HG03064 (cell line): Measurements from ENCODE around the gene SLC23A3.

Experiments used
- ATAC-seq: cut with Tn5 transposase; IDR thresholded peaks from one replicate; pipeline ENCODE4 v1.9.1; 2021; ENCODE audit warnings: low read depth; ENCODE audit not compliant: unreplicated experiment

Gene SLC23A3, protein sequence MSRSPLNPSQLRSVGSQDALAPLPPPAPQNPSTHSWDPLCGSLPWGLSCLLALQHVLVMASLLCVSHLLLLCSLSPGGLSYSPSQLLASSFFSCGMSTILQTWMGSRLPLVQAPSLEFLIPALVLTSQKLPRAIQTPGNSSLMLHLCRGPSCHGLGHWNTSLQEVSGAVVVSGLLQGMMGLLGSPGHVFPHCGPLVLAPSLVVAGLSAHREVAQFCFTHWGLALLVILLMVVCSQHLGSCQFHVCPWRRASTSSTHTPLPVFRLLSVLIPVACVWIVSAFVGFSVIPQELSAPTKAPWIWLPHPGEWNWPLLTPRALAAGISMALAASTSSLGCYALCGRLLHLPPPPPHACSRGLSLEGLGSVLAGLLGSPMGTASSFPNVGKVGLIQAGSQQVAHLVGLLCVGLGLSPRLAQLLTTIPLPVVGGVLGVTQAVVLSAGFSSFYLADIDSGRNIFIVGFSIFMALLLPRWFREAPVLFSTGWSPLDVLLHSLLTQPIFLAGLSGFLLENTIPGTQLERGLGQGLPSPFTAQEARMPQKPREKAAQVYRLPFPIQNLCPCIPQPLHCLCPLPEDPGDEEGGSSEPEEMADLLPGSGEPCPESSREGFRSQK

GRCh38 chr2:219169930-219170654 lies at the start of gene SLC23A3:
Gene SLC23A3 (minus strand): TSS chr2:219170029. CDS start chr2:219169984, 45 bp downstream.
- no peak for ATAC-seq

- ATAC-seq: peak; percentile 72
Observed at GRCh38 chr2:219218732-219219701, 49.2 kb upstream of the SLC23A3 start, which contains the start of gene ABCB6. Gene ABCB6 (minus strand): TSS chr2:219218958. CDS start chr2:219218673, 285 bp downstream.

GRCh38 chr2:219218217-219218731 lies 48.4 kb upstream of the SLC23A3 start:
- ATAC-seq: peak; percentile 17

GRCh38 chr2:219216535-219216915 lies 46.7 kb upstream of the SLC23A3 start:
- no peak for ATAC-seq

DNA sequence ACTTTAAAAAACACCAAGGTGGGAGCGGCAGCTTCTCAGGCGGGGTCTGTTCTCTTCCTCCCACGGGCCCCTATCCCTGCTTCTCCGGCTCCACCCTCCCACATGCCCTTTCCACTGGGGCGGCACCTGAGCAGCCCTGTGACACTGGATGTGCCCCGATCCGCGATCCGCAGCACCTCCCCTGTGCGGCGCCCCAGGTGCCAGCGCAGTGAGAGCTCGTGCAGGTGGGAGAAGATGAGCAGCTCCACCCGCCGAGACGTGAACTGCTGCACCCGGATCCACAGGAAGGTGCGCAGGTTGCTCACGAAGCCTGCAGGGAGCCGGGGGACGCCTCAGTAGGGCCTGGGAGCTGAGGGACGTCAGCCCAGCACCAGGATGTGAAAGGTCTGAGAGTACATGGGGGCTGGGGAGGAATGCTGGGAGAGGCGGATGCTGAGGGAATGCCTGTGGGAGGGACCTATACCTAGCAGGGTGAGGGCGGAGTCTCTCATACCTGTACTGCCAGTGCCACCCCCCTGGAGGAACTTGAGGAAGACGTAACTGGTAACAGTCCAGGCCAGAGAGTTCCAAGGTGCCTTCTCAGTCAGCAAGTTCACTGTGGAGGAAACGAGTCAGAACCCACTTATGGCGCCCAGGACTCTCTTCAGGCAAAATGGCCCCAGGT lies 46.2 kb upstream of the SLC23A3 start:
- no peak for ATAC-seq

- no peak for ATAC-seq
Observed at GRCh38 chr2:219214786-219215185, 45.0 kb upstream of the SLC23A3 start.

GRCh38 chr2:219214141-219214540 lies 44.3 kb upstream of the SLC23A3 start:
- no peak for ATAC-seq

- ATAC-seq: no peak
Observed at GRCh38 chr2:219213486-219214071, 43.8 kb upstream of the SLC23A3 start.

DNA sequence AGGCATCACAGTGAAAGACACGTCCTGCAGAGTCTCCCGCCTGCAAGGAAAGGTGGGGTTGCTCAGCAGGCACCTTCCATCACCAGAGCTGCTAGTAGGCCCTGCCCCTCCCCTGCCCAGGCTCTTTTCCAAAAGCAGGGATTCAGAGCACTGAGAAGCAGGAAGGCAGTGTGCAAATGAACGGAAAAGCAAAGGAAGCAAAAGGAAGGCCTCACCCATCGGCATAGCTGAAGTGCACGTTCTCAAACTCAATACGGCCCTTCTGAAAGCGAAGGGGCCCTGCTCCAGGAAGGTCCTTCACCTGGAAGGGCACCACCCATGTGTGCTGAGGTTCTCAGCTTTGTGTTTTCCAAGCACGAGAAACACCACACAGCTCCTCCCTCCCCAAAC lies 43.2 kb upstream of the SLC23A3 start:
- no peak for ATAC-seq

DNA sequence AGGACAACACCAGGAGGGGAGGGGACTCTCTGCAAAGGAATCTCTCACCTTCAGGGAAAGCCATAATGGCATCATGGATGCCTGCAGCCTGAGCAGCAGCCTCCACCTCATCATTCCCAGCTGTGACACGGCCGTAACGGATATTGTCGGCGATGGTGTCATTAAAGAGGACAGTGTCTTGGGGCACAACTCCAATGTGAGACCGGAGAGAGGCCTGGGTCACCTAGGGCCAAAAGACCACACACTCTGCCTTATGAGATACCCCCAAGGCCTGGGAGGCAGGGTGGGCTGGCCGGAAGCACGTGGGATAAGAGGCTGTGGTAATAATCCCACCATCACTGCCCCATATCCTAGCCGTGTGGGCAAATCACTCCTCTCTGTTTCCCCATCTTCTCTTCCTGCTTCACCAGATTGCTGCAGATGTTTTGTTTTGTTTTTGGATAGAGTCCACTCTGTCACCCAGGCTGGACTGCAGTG lies 41.1 kb upstream of the SLC23A3 start:
- no peak for ATAC-seq

GRCh38 chr2:219210196-219210885 lies 40.5 kb upstream of the SLC23A3 start:
- no peak for ATAC-seq

- no peak for ATAC-seq
Observed at GRCh38 chr2:219209236-219210195, 39.7 kb upstream of the SLC23A3 start.

GRCh38 chr2:219207884-219208740 lies 38.3 kb upstream of the SLC23A3 start:
- no peak for ATAC-seq

DNA sequence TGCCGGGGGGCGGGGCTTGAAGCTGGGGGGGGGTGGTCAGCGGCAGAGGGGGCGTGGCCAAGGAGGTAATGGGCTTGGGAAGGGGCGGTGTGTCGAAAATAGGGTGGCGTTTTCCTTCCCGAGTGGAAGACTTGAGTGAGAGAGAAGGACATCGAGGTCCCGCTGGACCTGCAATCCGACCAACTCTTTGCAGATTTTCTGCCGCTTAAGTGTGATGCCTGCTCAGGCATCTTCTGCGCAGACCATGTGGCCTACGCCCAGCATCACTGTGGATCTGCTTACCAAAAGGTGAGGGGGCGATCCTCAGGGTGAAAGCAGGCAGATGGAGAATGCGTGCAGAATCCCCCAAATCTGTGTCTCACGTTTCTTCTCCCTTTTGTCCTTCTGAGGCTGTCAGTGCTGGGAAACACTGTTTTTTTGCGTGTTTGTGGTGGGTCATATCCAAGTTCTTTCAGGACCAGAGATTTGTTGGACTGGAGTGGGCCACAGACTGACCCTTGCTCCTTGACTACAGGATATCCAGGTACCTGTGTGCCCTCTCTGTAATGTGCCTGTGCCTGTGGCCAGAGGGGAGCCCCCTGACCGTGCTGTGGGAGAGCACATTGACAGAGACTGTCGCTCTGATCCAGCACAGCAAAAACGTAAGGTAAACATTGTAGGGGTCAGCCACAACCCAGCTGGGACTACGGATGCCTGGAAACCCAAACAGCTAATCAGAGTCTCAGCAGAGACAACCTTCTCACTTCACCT lies 37.5 kb upstream of the SLC23A3 start:
- no peak for ATAC-seq

DNA sequence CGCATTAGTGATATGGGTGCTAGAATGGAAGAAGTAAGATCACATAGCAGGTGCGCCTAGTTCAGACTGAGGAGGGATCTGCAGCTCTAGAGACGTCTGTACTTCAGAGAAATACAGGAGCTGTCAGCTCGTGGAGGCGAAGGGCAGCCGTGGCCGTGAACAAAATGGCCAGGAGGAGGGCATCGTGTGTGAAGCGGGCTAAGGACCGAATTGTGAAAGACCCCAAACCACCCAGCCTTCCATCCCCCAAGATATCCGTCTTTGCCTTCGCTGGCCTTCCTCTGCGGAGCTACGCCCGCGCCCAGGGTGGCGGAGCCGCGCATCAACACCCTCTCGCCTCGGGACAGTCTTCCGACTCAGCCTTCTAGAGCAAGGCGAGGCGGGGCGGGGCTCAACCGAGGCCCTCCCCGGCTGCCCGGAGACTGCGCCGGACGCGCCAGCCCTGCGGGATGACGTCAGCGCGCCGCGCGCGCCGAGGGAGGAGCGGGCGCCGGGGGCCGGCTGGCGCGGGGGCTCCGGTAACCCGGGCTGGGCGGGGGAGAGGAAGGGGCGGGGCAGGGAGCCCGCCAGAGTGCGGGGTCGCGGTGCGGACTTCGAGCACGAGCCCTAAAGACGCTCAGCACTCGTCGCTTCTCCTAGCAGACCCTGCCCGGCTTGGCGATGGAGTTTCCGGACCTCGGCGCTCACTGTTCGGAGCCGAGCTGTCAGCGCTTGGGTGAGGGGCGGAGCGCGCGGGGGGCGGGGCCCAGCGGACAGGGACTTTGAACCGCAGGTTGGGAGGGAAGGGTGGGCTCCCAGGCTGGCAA lies 36.7 kb upstream of the SLC23A3 start, which contains the start of gene ZFAND2B:
TSS of gene ZFAND2B (plus strand) at position 455 of the 806 bp plus-strand sequence. CDS start at position 661, 206 bp downstream.
- peak; percentile 99 for ATAC-seq
